Tibial nerve (tissue), 4 donors: ENCODE measurements around the gene FOXL2. TPM values are rescaled to one million over a fixed set of nuclear protein-coding genes. Genes with fewer than 3 reads are reported as not detected.

ENCODE experiments used
- DNase-seq, 2 donors: peaks; one replicate each; pipeline ENCODE4 v3.0.0-alpha.2; 2019; ENCODE audit warnings: low spot score in 2 of 2
- H3K27ac ChIP-seq, 4 donors: fragments of 200-600 bp; sonication (generic) in 3 of 4; one replicate each; pipeline ENCODE4 v1.5.1; 2017 to 2019; ENCODE audit warnings: mild to moderate bottlenecking in 1 of 4
- H3K27me3 ChIP-seq, 2 donors: fragments of 200-600 bp; sonication (generic) in 1 of 2; one replicate each; pipeline versions ENCODE4 v1.5.1 to v1.6.0; 2017 to 2019
- H3K36me3 ChIP-seq, 3 donors: fragments of 200-600 bp; sonication (generic); one replicate each; pipeline ENCODE4 v1.5.1; 2018 to 2019
- H3K4me1 ChIP-seq, 4 donors: fragments of 200-600 bp; sonication (generic) in 3 of 4; one replicate each; pipeline ENCODE4 v1.5.1; 2017 to 2019
- H3K4me3 ChIP-seq, 4 donors: fragments of 200-600 bp; sonication (generic) in 3 of 4; one replicate each; pipeline ENCODE4 v1.5.1; 2017 to 2019; ENCODE audit warnings: mild to moderate bottlenecking in 1 of 4, moderate library complexity in 1 of 4
- H3K9me3 ChIP-seq, 4 donors: fragments of 200-600 bp; sonication (generic) in 3 of 4; one replicate each; pipeline ENCODE4 v1.5.1; 2017 to 2019
- EP300 ChIP-seq, 2 donors: sonication (generic); formaldehyde crosslinking; IDR thresholded peaks; one replicate each; pipeline ENCODE4 v1.6.1; 2017; ENCODE audit warnings: antibody characterized with exemption in 2 of 2, mild to moderate bottlenecking in 1 of 2
- POLR2A ChIP-seq, 2 donors: fragments of 450-650 bp; IDR thresholded peaks; one replicate each; pipeline ENCODE4 v1.6.1; 2017; ENCODE audit warnings: antibody characterized with exemption in 2 of 2, mild to moderate bottlenecking in 2 of 2, moderate library complexity in 2 of 2
- WGBS, 2 donors: methylation state at CpG; one replicate each; pipeline ENCODE4 v1.1.5; 2018; 5-methylcytosine and 5-hydroxymethylcytosine counted together
- total RNA-seq, 4 donors: library from RNA; depleted of rRNA; stranded (reverse); fragments of >200 nt; gene quantifications; one replicate each; pipeline ENCODE4 v1.1.0, GENCODE V29; 2016
- TF ChIP-seq, protein P1 (sequence below), 5 experiments: fragments of 200-600 bp in 3 of 5; fragments of 450-650 bp in 2 of 5; sonication (generic) in 3 of 5; IDR thresholded peaks; one replicate each; pipeline ENCODE4 v1.5.1; 2016 to 2019; ENCODE audit warnings: antibody characterized with exemption in 5 of 5, mild to moderate bottlenecking in 3 of 5, moderate library complexity in 2 of 5

Gene FOXL2
- total RNA-seq, 4 donors from 2014 or later = not detected

DNA sequence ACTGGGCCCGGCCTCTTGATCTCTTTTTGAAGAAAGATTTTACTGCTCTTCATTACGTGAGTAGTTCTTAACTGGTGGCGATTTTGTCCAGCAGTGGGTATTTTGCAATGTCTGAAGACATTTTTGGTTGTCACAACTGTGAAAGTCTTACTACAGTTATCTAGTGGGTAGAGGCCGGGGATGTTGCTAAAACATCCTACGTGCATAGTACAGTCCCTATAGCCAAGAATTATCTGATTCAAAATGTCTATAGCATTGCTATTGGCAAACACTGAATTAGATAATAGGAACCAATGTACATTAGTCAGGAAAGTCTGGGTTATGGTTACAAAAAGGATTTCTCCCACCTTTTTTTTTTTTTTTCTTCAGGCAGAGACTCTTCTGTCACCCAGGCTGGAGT lies 38.1 kb downstream of the FOXL2 start:
- Histone ChIP-seq H3K36me3 (no peaks in the 10 kb centered on the region), H3K27ac (no peak overlapping the region), H3K9me3 (no peaks in the 10 kb centered on the region), H3K27me3 (no peaks in the 10 kb centered on the region), H3K4me3 (no peak overlapping the region), H3K4me1 (no peaks in the 10 kb centered on the region)
- 94% methylated on average over 5 of the region's 5 CpGs for WGBS, 2 donors
- DNase-seq = no peak
- TF ChIP-seq, protein P1, sequence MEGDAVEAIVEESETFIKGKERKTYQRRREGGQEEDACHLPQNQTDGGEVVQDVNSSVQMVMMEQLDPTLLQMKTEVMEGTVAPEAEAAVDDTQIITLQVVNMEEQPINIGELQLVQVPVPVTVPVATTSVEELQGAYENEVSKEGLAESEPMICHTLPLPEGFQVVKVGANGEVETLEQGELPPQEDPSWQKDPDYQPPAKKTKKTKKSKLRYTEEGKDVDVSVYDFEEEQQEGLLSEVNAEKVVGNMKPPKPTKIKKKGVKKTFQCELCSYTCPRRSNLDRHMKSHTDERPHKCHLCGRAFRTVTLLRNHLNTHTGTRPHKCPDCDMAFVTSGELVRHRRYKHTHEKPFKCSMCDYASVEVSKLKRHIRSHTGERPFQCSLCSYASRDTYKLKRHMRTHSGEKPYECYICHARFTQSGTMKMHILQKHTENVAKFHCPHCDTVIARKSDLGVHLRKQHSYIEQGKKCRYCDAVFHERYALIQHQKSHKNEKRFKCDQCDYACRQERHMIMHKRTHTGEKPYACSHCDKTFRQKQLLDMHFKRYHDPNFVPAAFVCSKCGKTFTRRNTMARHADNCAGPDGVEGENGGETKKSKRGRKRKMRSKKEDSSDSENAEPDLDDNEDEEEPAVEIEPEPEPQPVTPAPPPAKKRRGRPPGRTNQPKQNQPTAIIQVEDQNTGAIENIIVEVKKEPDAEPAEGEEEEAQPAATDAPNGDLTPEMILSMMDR (IDR thresholded peaks at IDR 0.05) = no peak
- TF ChIP-seq EP300 (IDR thresholded peaks at IDR 0.05) (no peak), POLR2A (IDR thresholded peaks at IDR 0.05) (no peak)

DNA sequence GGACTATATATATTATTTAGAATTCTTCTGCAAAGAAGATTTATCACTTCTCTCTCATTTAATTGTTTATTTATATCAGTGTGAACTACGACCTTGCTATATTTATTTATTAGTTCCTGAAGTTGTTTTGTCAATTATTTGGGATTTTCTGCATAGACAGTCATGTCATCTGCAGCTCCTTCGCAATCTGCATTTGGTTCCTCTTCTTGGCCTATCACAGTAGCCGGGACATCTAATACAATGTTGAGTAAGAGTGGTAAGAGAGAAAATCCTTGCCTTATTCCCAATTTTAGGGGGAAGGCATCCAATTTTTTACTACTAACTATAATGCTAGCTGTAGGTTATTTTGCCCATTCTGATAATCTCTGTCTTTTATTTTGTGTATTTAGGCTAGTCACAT lies 39.4 kb downstream of the FOXL2 start:
- no peak for DNase-seq
- Histone ChIP-seq H3K36me3 (no peaks in the 10 kb centered on the region), H3K27ac (no peak overlapping the region), H3K4me3 (no peak overlapping the region), H3K4me1 (no peaks in the 10 kb centered on the region), H3K9me3 (no peaks in the 10 kb centered on the region), H3K27me3 (no peaks in the 10 kb centered on the region)
- 78 to 81% methylated on average over 3 of the region's 3 CpGs for WGBS, 2 donors
- TF ChIP-seq EP300 (IDR thresholded peaks at IDR 0.05) (no peak), POLR2A (IDR thresholded peaks at IDR 0.05) (no peak)
- TF ChIP-seq, protein P1 (IDR thresholded peaks at IDR 0.05) = no peak

DNA sequence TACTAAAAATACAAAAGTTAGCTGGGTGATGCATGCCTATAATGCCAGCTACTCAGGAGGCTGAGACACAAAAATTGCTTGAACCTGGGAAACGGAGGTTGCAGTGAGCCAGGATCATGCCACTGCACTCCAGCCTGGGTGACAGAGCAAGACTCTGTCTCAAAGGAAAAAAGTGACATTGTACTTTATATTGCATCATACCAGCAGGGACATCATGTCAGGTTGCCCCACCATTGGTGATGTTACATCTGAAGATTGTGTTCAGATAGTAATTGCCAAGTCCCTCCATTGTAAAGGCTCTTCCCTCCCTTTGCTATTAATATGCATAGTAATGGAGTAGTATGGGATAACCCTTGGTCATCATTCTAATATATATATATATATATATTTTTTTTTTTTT lies 44.8 kb downstream of the FOXL2 start:
- WGBS, 2 donors = 85 to 90% methylated on average over 1 of the region's 1 CpG
- no peak overlapping the region for H3K27ac ChIP-seq
- no peaks in the 10 kb centered on the region for H3K27me3 ChIP-seq
- TF ChIP-seq EP300 (IDR thresholded peaks at IDR 0.05) = no peak
- TF ChIP-seq, protein P1 (IDR thresholded peaks at IDR 0.05) = no peak
- H3K9me3 ChIP-seq = no peaks in the 10 kb centered on the region
- H3K4me1 ChIP-seq = peaks cover 0 to 7% (median 0%) of the 10 kb centered on the region in 4 donors
- H3K36me3 ChIP-seq = no peaks in the 10 kb centered on the region
- no peak overlapping the region for H3K4me3 ChIP-seq
- DNase-seq = no peak

DNA sequence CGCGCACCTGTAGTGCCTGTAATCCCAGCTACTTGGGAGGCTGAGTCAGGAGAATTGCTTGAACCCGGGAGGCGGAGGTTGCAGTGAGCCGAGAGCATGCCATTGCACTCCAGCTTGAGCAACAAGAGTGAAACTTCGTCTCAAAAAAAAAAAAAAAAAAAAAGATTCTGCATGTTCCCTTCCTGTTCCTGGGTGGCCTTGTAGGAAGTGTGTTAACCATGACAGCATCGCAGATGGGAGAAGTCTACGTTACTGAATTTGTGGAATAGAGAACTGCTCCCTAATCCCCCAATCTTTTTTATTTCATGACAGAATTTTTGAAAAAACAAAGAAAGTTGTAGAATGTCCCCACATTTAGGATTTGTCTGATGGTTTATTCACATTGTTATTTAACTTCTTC lies 45.4 kb downstream of the FOXL2 start:
- TF ChIP-seq, protein P1 (IDR thresholded peaks at IDR 0.05) = no peak
- TF ChIP-seq EP300 (IDR thresholded peaks at IDR 0.05) (no peak), POLR2A (IDR thresholded peaks at IDR 0.05) (no peak)
- no peak overlapping the region for H3K4me3 ChIP-seq
- peaks cover 0 to 7% (median 0%) of the 10 kb centered on the region in 4 donors for H3K4me1 ChIP-seq
- no peak overlapping the region for H3K27ac ChIP-seq
- 58 to 63% methylated on average over 8 of the region's 8 CpGs for WGBS, 2 donors
- no peaks in the 10 kb centered on the region for H3K9me3 ChIP-seq
- no peaks in the 10 kb centered on the region for H3K27me3 ChIP-seq
- DNase-seq = no peak
- H3K36me3 ChIP-seq = no peaks in the 10 kb centered on the region

DNA sequence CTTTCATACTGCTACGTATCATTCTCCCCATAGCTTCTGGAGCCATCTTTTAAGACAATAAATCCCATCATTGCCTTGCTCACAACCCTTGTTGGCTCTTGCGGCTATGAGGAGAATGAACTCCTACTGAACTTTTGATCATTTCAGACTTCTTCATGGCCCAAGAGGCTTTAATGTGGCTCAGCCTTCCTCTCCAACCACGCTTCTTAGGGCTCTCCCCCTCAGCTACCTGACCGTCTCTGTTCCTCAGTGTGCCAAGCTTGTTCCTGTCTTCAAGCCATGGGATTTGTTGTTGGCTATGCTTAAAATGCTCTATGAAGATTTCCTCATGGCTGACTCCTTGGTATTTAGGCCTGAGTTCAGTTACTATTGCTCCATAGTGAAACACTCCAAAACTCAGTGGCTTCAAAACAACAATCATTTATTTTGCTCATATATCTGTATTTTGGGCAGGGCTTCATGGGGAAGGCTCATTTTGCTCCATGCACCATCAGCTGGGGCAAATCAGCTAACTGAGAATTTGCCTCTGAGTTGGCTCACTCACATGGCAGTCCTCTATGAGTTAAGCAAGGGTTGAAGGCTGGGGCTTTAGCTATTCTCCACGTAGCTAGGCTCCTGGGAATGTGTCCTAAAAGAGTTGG lies 47.5 kb downstream of the FOXL2 start:
- DNase-seq = no peak
- no peaks in the 10 kb centered on the region for H3K9me3 ChIP-seq
- 75 to 80% methylated on average over 5 of the region's 5 CpGs for WGBS, 2 donors
- TF ChIP-seq POLR2A (IDR thresholded peaks at IDR 0.05) = no peak
- TF ChIP-seq, protein P1 (IDR thresholded peaks at IDR 0.05) = no peak
- no peak for TF ChIP-seq EP300 (IDR thresholded peaks at IDR 0.05)
- H3K4me3 ChIP-seq = no peak overlapping the region
- H3K4me1 ChIP-seq = peaks cover 0 to 7% (median 0%) of the 10 kb centered on the region in 4 donors
- no peaks in the 10 kb centered on the region for H3K36me3 ChIP-seq
- no peaks in the 10 kb centered on the region for H3K27me3 ChIP-seq
- no peak overlapping the region for H3K27ac ChIP-seq
